DND-41 (cell line): ENCODE measurements around the gene MLIP.

Source experiments
- ATAC-seq: fragments of 200-7000 bp; cut with Tn5 transposase; 3 replicates; pipeline ENCODE4 v1.9.1; 2021; ENCODE audit warnings: low read depth; ENCODE audit not compliant: insufficient read depth
- DNase-seq: peaks from one replicate; pipeline ENCODE4 v3.0.0-alpha.2; 2020
- H2AFZ ChIP-seq: 2 replicates; pipeline ENCODE4 v1.6.0; 2012; ENCODE audit warnings: low read depth, low read length
- H3K27ac ChIP-seq: 2 replicates; pipeline ENCODE4 v1.5.1; 2012; ENCODE audit warnings: low read length, inconsistent platforms
- H3K27me3 ChIP-seq: fragments of 200-600 bp; sonication (generic); 2 replicates; pipeline ENCODE4 v1.6.0; 2012; ENCODE audit warnings: low read length, mild to moderate bottlenecking, inconsistent platforms; ENCODE audit not compliant: insufficient read depth, poor library complexity
- H3K36me3 ChIP-seq: 2 replicates; pipeline ENCODE4 v1.5.1; 2012; ENCODE audit warnings: low read length, inconsistent platforms; ENCODE audit not compliant: insufficient read depth
- H3K4me1 ChIP-seq: 2 replicates; pipeline ENCODE4 v1.5.1; 2012; ENCODE audit warnings: mild to moderate bottlenecking, low read length; ENCODE audit not compliant: insufficient read depth
- H3K4me2 ChIP-seq: 2 replicates; pipeline ENCODE4 v1.6.0; 2012; ENCODE audit warnings: mild to moderate bottlenecking, moderate library complexity, low read length, inconsistent platforms; ENCODE audit not compliant: insufficient read depth
- H3K4me3 ChIP-seq, 2 experiments: fragments of 200-600 bp in 1 of 2; shearing (Covaris generic) in 1 of 2; 2 replicates each; pipeline ENCODE4 v1.5.1; 2012 to 2016; ENCODE audit warnings: inconsistent platforms in 2 of 2, low read length in 2 of 2, mild to moderate bottlenecking in 2 of 2, low read depth in 1 of 2, moderate library complexity in 1 of 2
- H3K79me2 ChIP-seq: 2 replicates; pipeline ENCODE4 v1.6.0; 2012; ENCODE audit warnings: low read length, inconsistent platforms; ENCODE audit not compliant: insufficient read depth
- H3K9ac ChIP-seq: 2 replicates; pipeline ENCODE4 v1.6.0; 2012; ENCODE audit warnings: low read depth, mild to moderate bottlenecking, inconsistent platforms, low read length, moderate library complexity
- H3K9me3 ChIP-seq: 2 replicates; pipeline ENCODE4 v1.5.1; 2012; ENCODE audit warnings: low read length, moderate library complexity, mild to moderate bottlenecking, inconsistent platforms; ENCODE audit not compliant: insufficient read depth, severe bottlenecking
- H4K20me1 ChIP-seq: 2 replicates; pipeline ENCODE4 v1.6.0; 2012; ENCODE audit warnings: low read length; ENCODE audit not compliant: insufficient read depth
- CTCF ChIP-seq: IDR thresholded peaks from 2 replicates; pipeline ENCODE4 v1.5.1; 2012; ENCODE audit warnings: borderline replicate concordance, low read length, moderate library complexity, mild to moderate bottlenecking; ENCODE audit not compliant: poor library complexity, severe bottlenecking; ENCODE audit errors: extremely low read depth
- EZH2 ChIP-seq: IDR thresholded peaks from 3 replicates; pipeline ENCODE4 v1.6.1; 2012; ENCODE audit warnings: borderline replicate concordance, low read depth, mild to moderate bottlenecking, moderate library complexity, low read length, inconsistent platforms; ENCODE audit not compliant: severe bottlenecking

MLIP gene

GRCh38 chr6:54096811-54097210, 14.4 kb upstream of the MLIP start:
- no peaks in the 10 kb centered on the region for H3K4me1 ChIP-seq
- no peak overlapping the region for H2AFZ ChIP-seq
- H4K20me1 ChIP-seq, result no peaks in the 10 kb centered on the region
- H3K27me3 ChIP-seq, result no peaks in the 10 kb centered on the region
- H3K79me2 ChIP-seq, result no peaks in the 10 kb centered on the region
- no peak overlapping the region for H3K4me2 ChIP-seq
- no peak overlapping the region for H3K9ac ChIP-seq
- TF ChIP-seq CTCF, result no peak
- TF ChIP-seq EZH2, result no peak
- no peaks in the 10 kb centered on the region for H3K36me3 ChIP-seq
- H3K27ac ChIP-seq, result no peak overlapping the region
- DNase-seq (no peak), ATAC-seq (no peak)
- no peak overlapping the region for H3K4me3 ChIP-seq
- H3K9me3 ChIP-seq, result no peaks in the 10 kb centered on the region

- no peak overlapping the region for H3K9ac ChIP-seq
- no peak overlapping the region for H3K27ac ChIP-seq
- TF ChIP-seq EZH2 (no peak), CTCF (no peak)
- H3K79me2 ChIP-seq, result no peaks in the 10 kb centered on the region
- H2AFZ ChIP-seq, result no peak overlapping the region
- no peaks in the 10 kb centered on the region for H3K36me3 ChIP-seq
- no peaks in the 10 kb centered on the region for H3K4me1 ChIP-seq
- no peaks in the 10 kb centered on the region for H4K20me1 ChIP-seq
- no peaks in the 10 kb centered on the region for H3K27me3 ChIP-seq
- no peak overlapping the region for H3K4me3 ChIP-seq
- H3K4me2 ChIP-seq, result no peak overlapping the region
- DNase-seq (no peak), ATAC-seq (no peak)
- no peaks in the 10 kb centered on the region for H3K9me3 ChIP-seq
Measured at GRCh38 chr6:54097753-54098152, 13.5 kb upstream of the MLIP start.

GRCh38 chr6:54098450-54099044, 12.7 kb upstream of the MLIP start:
- TF ChIP-seq CTCF, result no peak
- TF ChIP-seq EZH2, result no peak
- H3K79me2 ChIP-seq, result no peaks in the 10 kb centered on the region
- no peaks in the 10 kb centered on the region for H3K9me3 ChIP-seq
- no peak overlapping the region for H3K4me2 ChIP-seq
- H3K27ac ChIP-seq, result no peak overlapping the region
- DNase-seq (no peak), ATAC-seq (no peak)
- no peaks in the 10 kb centered on the region for H3K4me1 ChIP-seq
- H2AFZ ChIP-seq, result no peak overlapping the region
- no peaks in the 10 kb centered on the region for H3K36me3 ChIP-seq
- no peak overlapping the region for H3K9ac ChIP-seq
- peaks cover 2% of the 10 kb centered on the region for H3K27me3 ChIP-seq
- no peak overlapping the region for H3K4me3 ChIP-seq
- H4K20me1 ChIP-seq, result no peaks in the 10 kb centered on the region

- Histone ChIP-seq H3K79me2 (no peaks in the 10 kb centered on the region), H3K36me3 (no peaks in the 10 kb centered on the region), H3K4me2 (no peak overlapping the region), H3K9me3 (no peaks in the 10 kb centered on the region), H3K4me3 (no peak overlapping the region), H2AFZ (no peak overlapping the region), H4K20me1 (no peaks in the 10 kb centered on the region), H3K27me3 (peaks cover 3% of the 10 kb centered on the region), H3K9ac (no peak overlapping the region), H3K27ac (no peak overlapping the region), H3K4me1 (no peaks in the 10 kb centered on the region)
- ATAC-seq (no peak), DNase-seq (no peak)
- TF ChIP-seq CTCF (no peak), EZH2 (no peak)
Measured at GRCh38 chr6:54099225-54099624, 12.0 kb upstream of the MLIP start.
